ENCODE data around the gene MRPL4.

GRCh38 chr19:10207026-10207425 lies 45.0 kb upstream of the MRPL4 start:
- TF ChIP-seq CTCF (conservative IDR thresholded peaks at IDR 0.05; ENCODE audit: low read depth in 2 of 2), result peak in 1 of 2 experiments; percentile 42; a peak in 2 of 4 replicates
- TF ChIP-seq EZH2phosphoT487 (IDR thresholded peaks at IDR 0.05; ENCODE audit: unreplicated experiment), result no peak
